Middle frontal gyrus (tissue), 1 donor: Measurements from ENCODE around the gene SHISA4.
A peak's percentile ranks its signal among the peaks of the same experiment; 100 is the strongest.

Source experiments
- DNase-seq: peaks from one replicate; pipeline ENCODE4 v3.0.0-alpha.2; 2015; ENCODE audit warnings: low spot score; ENCODE audit errors: extremely low spot score

SHISA4 gene

GRCh38 chr1:201881617-201882016 is 7.1 kb upstream of the SHISA4 start:
- no peak for DNase-seq

GRCh38 chr1:201882665-201883132 is 6.0 kb upstream of the SHISA4 start:
- peak; percentile 33 for DNase-seq

- no peak for DNase-seq
Measured at GRCh38 chr1:201883266-201883665, 5.4 kb upstream of the SHISA4 start.

- DNase-seq, result no peak
Measured at GRCh38 chr1:201883786-201884185, 4.9 kb upstream of the SHISA4 start.

- no peak for DNase-seq
Measured at GRCh38 chr1:201884425-201884824, 4.3 kb upstream of the SHISA4 start.

GRCh38 chr1:201885531-201886075 is 3.1 kb upstream of the SHISA4 start:
- DNase-seq, result no peak

- no peak for DNase-seq
Measured at GRCh38 chr1:201886103-201886885, 2.4 kb upstream of the SHISA4 start.

- peak; percentile 24 for DNase-seq
Measured at GRCh38 chr1:201887116-201887866, 1.4 kb upstream of the SHISA4 start.

- DNase-seq, result no peak
Measured at GRCh38 chr1:201889090-201889968, 631 bp downstream of the SHISA4 start.

- DNase-seq, result no peak
Measured at GRCh38 chr1:201890223-201890622, 1.5 kb downstream of the SHISA4 start.

GRCh38 chr1:201890806-201891450 is 2.2 kb downstream of the SHISA4 start:
- no peak for DNase-seq

- no peak for DNase-seq
Measured at GRCh38 chr1:201891451-201892045, 2.9 kb downstream of the SHISA4 start.

GRCh38 chr1:201892211-201892610 is 3.5 kb downstream of the SHISA4 start:
- DNase-seq, result no peak

- no peak for DNase-seq
Measured at GRCh38 chr1:201893431-201893830, 4.7 kb downstream of the SHISA4 start.

GRCh38 chr1:201894343-201895119 is 5.8 kb downstream of the SHISA4 start:
- no peak for DNase-seq

GRCh38 chr1:201895120-201895665 is 6.5 kb downstream of the SHISA4 start:
- no peak for DNase-seq

GRCh38 chr1:201895913-201896807 is 7.5 kb downstream of the SHISA4 start:
- peak; percentile 56 for DNase-seq

- DNase-seq, result no peak
Measured at GRCh38 chr1:201896951-201897391, 8.3 kb downstream of the SHISA4 start.
